Upper lobe of left lung (tissue), 6 donors: Measurements from ENCODE around the gene ADAMTS13. TPM values are rescaled to one million over a fixed set of nuclear protein-coding genes. Genes with fewer than 3 reads are reported as not detected.
"Not testable (repeated sequence)": the region's sequence is repeated elsewhere in the genome, so short reads cannot be mapped to it uniquely, and the experiment has no call there.

Source experiments
- ATAC-seq, 2 donors: fragments of 200-7000 bp; cut with Tn5 transposase; one replicate each; pipeline ENCODE4 v1.9.1; 2022; ENCODE audit warnings: mild to moderate bottlenecking in 2 of 2, moderate library complexity in 2 of 2; ENCODE audit not compliant: low FRiP score in 2 of 2
- DNase-seq, 2 donors: peaks; one replicate each; pipeline ENCODE4 v3.0.0-alpha.2; 2019 to 2020
- H3K27ac ChIP-seq, 4 donors: fragments of 200-600 bp; sonication (generic); one replicate each; pipeline ENCODE4 v1.5.1; 2016 to 2019
- H3K27me3 ChIP-seq, 4 donors: fragments of 200-600 bp; sonication (generic); one replicate each; pipeline ENCODE4 v1.5.1; 2017 to 2019
- H3K36me3 ChIP-seq, 4 donors: fragments of 200-600 bp; sonication (generic); one replicate each; pipeline ENCODE4 v1.5.1; 2016 to 2019
- H3K4me1 ChIP-seq, 4 donors: fragments of 200-600 bp; sonication (generic); one replicate each; pipeline ENCODE4 v1.5.1; 2018 to 2019
- H3K4me3 ChIP-seq, 4 donors: fragments of 200-600 bp; sonication (generic); one replicate each; pipeline ENCODE4 v1.5.1; 2017 to 2019; ENCODE audit warnings: mild to moderate bottlenecking in 2 of 4, moderate library complexity in 1 of 4
- H3K9me3 ChIP-seq, 4 donors: fragments of 200-600 bp; sonication (generic); one replicate each; pipeline ENCODE4 v1.5.1; 2018 to 2019
- CTCF ChIP-seq, 6 experiments: fragments of 450-650 bp in 4 of 6; fragments of 200-600 bp in 2 of 6; sonication (generic) in 2 of 6; IDR thresholded peaks; one replicate each; pipeline ENCODE4 v1.5.1; 2016 to 2019; ENCODE audit warnings: antibody characterized with exemption in 6 of 6
- EP300 ChIP-seq, 4 donors: sonication (generic); formaldehyde crosslinking; IDR thresholded peaks; one replicate each; pipeline ENCODE4 v1.5.1; 2017; ENCODE audit warnings: antibody characterized with exemption in 4 of 4, control low read depth in 2 of 4
- POLR2A ChIP-seq, 4 donors: fragments of 450-650 bp; IDR thresholded peaks; one replicate each; pipeline ENCODE4 v1.5.1; 2016 to 2017; ENCODE audit warnings: antibody characterized with exemption in 4 of 4, mild to moderate bottlenecking in 2 of 4
- POLR2AphosphoS5 ChIP-seq, 2 donors: sonication (generic); formaldehyde crosslinking; IDR thresholded peaks; one replicate each; pipeline ENCODE4 v1.5.1; 2017; ENCODE audit warnings: antibody characterized with exemption in 2 of 2
- WGBS, 2 donors: methylation state at CpG; one replicate each; pipeline ENCODE4 v1.1.5; 2017 to 2018; 5-methylcytosine and 5-hydroxymethylcytosine counted together
- total RNA-seq, 6 donors: library from RNA; depleted of rRNA in 4 of 6; stranded (reverse); fragments of >200 nt in 4 of 6; gene quantifications; one replicate each; pipeline versions ENCODE4 v1.1.0 to v1.2.1, GENCODE V29; 2016 to 2021
- donor health status: DM: no; HTN: no; CAD: no; lungs with moderate emphysema.
- donor health status: DM: no; HTN: yes; CAD: no; lungs with severe emphysema.

The ADAMTS13 gene
- total RNA-seq, 6 donors from 2014 or later = 1.4 to 9.4 (median 2.5) TPM

GRCh38 chr9:133387680-133388079 is 34.5 kb upstream of the ADAMTS13 start:
- H3K27me3 ChIP-seq = no peaks in the 10 kb centered on the region
- WGBS, 2 donors = 68 to 88% methylated on average over 5 to 9 of the region's 9 CpGs
- H3K36me3 ChIP-seq = no peaks in the 10 kb centered on the region
- no peak overlapping the region for H3K27ac ChIP-seq
- no peak for TF ChIP-seq POLR2A (IDR thresholded peaks at IDR 0.05)
- no peak for TF ChIP-seq CTCF (IDR thresholded peaks at IDR 0.05)
- TF ChIP-seq POLR2AphosphoS5 (IDR thresholded peaks at IDR 0.05) = no peak
- TF ChIP-seq EP300 (IDR thresholded peaks at IDR 0.05) = no peak
- no peak for ATAC-seq
- H3K4me1 ChIP-seq = no peaks in the 10 kb centered on the region
- H3K4me3 ChIP-seq = no peak overlapping the region
- no peaks in the 10 kb centered on the region for H3K9me3 ChIP-seq
- no peak for DNase-seq

DNA sequence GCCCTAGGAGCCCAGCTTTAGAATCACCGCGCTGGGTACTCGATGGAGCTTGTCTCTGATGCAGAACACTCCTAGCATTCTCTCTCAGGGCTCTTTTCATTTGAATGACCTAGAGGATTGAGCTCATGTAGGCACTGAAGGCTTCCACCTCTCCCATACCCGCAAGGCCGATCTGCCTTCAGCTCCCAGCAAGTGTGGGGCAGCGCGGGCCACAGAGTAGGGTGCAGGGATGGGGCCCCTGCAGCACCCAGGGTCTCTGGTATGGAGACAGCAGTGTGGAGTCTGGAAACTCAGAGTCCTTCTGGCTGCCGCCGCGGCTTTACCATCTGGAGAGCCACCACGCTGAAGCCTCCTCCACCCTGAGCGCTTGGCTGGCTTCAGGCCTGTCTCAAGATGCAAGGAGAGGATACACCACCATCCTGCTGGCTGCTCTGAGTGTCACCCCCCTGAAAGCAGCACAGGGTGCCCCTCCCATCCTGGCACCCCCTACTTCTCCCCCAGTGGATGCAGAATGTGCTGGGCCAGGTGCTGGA is 33.1 kb upstream of the ADAMTS13 start:
- H3K9me3 ChIP-seq = no peaks in the 10 kb centered on the region
- ATAC-seq = no peak
- H3K27me3 ChIP-seq = no peaks in the 10 kb centered on the region
- H3K4me1 ChIP-seq = no peaks in the 10 kb centered on the region
- no peak overlapping the region for H3K4me3 ChIP-seq
- TF ChIP-seq POLR2A (IDR thresholded peaks at IDR 0.05) (no peak), POLR2AphosphoS5 (IDR thresholded peaks at IDR 0.05) (no peak), EP300 (IDR thresholded peaks at IDR 0.05) (no peak), CTCF (IDR thresholded peaks at IDR 0.05) (no peak)
- no peak overlapping the region for H3K27ac ChIP-seq
- DNase-seq = no peak
- WGBS, 2 donors = 91 to 98% methylated on average over 11 to 12 of the region's 12 CpGs
- no peaks in the 10 kb centered on the region for H3K36me3 ChIP-seq

DNA sequence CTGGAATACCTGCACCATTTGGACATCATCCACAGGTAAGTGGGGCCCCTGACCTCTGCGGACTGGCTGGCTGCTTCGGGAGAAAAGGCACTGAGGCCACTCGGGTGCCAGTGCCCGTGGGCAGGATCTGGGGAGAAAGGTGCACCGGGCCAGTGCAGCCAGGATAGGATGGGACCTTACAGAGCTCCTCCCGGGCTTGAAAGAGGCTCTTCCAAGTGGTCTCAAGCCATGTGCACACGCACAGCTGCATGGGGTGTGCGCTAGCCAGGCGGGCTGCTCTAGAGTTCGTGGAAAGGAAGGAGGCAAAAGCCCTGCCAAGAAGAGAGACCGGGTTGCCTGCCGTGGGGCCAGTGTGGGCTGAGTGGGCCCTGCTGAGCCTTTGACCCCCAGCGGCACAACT is 32.6 kb upstream of the ADAMTS13 start:
- ATAC-seq = no peak
- no peak overlapping the region for H3K4me3 ChIP-seq
- no peaks in the 10 kb centered on the region for H3K9me3 ChIP-seq
- H3K27me3 ChIP-seq = no peaks in the 10 kb centered on the region
- WGBS, 2 donors = 88 to 91% methylated on average over 8 to 10 of the region's 13 CpGs
- no peak for TF ChIP-seq CTCF (IDR thresholded peaks at IDR 0.05)
- TF ChIP-seq POLR2A (IDR thresholded peaks at IDR 0.05) = no peak
- no peak overlapping the region for H3K27ac ChIP-seq
- no peak for DNase-seq
- H3K36me3 ChIP-seq = no peaks in the 10 kb centered on the region
- no peaks in the 10 kb centered on the region for H3K4me1 ChIP-seq

- H3K4me1 ChIP-seq = no peaks in the 10 kb centered on the region
- no peaks in the 10 kb centered on the region for H3K9me3 ChIP-seq
- no peaks in the 10 kb centered on the region for H3K36me3 ChIP-seq
- 79 to 87% methylated on average over 6 to 7 of the region's 7 CpGs for WGBS, 2 donors
- H3K4me3 ChIP-seq = no peak overlapping the region
- no peak for TF ChIP-seq CTCF (IDR thresholded peaks at IDR 0.05)
- no peak for TF ChIP-seq EP300 (IDR thresholded peaks at IDR 0.05)
- TF ChIP-seq POLR2A (IDR thresholded peaks at IDR 0.05) = no peak
- TF ChIP-seq POLR2AphosphoS5 (IDR thresholded peaks at IDR 0.05) = no peak
- no peak for ATAC-seq
- no peak for DNase-seq
- H3K27ac ChIP-seq = no peak overlapping the region
- H3K27me3 ChIP-seq = no peaks in the 10 kb centered on the region
These were observed 31.5 kb upstream of the ADAMTS13 start for GRCh38 chr9:133390713-133391112.

GRCh38 chr9:133391449-133391848 is 30.7 kb upstream of the ADAMTS13 start:
- not testable (repeated sequence) for H3K27ac ChIP-seq, ATAC-seq, DNase-seq, H3K4me1 ChIP-seq, H3K27me3 ChIP-seq, H3K9me3 ChIP-seq, H3K36me3 ChIP-seq, H3K4me3 ChIP-seq
- WGBS, 2 donors = 42 to 53% methylated on average over 2 to 3 of the region's 4 CpGs

DNA sequence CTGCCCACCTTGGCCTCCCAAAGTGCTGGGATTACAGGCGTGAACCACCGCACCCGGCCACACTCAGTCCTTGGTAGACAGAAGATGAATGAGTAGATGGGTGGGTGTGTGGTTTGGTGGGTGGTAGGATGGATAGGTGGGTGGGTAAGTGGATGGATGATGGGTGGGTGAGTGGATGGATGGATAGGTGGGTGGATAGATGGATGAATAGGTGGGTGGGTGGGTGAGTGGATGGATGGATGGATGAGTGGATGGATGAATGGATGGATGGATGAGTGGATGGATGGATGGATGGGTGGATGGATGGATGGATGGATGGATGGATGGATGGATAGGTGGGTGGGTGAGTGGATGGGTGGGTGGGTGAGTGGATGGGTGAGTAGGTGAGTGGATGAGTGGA is 29.9 kb upstream of the ADAMTS13 start:
- WGBS, 2 donors = 97 to 98% methylated on average over 3 of the region's 3 CpGs
- not testable (repeated sequence) for H3K4me3 ChIP-seq, H3K27me3 ChIP-seq, H3K9me3 ChIP-seq, DNase-seq, ATAC-seq, H3K4me1 ChIP-seq, H3K27ac ChIP-seq, H3K36me3 ChIP-seq
